ENCODE data around the gene NT5C2.

- TF ChIP-seq, protein P1, sequence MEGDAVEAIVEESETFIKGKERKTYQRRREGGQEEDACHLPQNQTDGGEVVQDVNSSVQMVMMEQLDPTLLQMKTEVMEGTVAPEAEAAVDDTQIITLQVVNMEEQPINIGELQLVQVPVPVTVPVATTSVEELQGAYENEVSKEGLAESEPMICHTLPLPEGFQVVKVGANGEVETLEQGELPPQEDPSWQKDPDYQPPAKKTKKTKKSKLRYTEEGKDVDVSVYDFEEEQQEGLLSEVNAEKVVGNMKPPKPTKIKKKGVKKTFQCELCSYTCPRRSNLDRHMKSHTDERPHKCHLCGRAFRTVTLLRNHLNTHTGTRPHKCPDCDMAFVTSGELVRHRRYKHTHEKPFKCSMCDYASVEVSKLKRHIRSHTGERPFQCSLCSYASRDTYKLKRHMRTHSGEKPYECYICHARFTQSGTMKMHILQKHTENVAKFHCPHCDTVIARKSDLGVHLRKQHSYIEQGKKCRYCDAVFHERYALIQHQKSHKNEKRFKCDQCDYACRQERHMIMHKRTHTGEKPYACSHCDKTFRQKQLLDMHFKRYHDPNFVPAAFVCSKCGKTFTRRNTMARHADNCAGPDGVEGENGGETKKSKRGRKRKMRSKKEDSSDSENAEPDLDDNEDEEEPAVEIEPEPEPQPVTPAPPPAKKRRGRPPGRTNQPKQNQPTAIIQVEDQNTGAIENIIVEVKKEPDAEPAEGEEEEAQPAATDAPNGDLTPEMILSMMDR (IDR thresholded peaks at IDR 0.05; ENCODE audit: borderline replicate concordance, extremely low read depth, low read length, poor library complexity, severe bottlenecking): no peak
- no peak for TF ChIP-seq EZH2 (IDR thresholded peaks at IDR 0.05; ENCODE audit: borderline replicate concordance, low read depth, low read length, severe bottlenecking)
Measured at GRCh38 chr10:103149991-103150622, 43.0 kb downstream of the NT5C2 start.

All from DND-41 (cell line).